DOHH2 (cell line): Measurements from ENCODE around the gene UGT1A8.

ENCODE experiments used
- H3F3A ChIP-seq: fragments of 200-600 bp; sonication (generic), shearing (Covaris generic); 2 replicates; pipeline ENCODE4 v1.6.0; 2016; ENCODE audit warnings: antibody characterized with exemption, mild to moderate bottlenecking; ENCODE audit not compliant: control insufficient read depth, insufficient read depth
- H3K27ac ChIP-seq: fragments of 200-600 bp; sonication (generic); 2 replicates; pipeline ENCODE4 v1.5.1; 2014; ENCODE audit warnings: low read depth, mild to moderate bottlenecking, low read length, moderate library complexity
- H3K27me3 ChIP-seq: fragments of 200-600 bp; sonication (generic); 2 replicates; pipeline ENCODE4 v1.6.1; 2014; ENCODE audit warnings: mild to moderate bottlenecking, low read length, mixed read lengths; ENCODE audit not compliant: control insufficient read depth
- H3K36me3 ChIP-seq: fragments of 200-600 bp; sonication (generic); 2 replicates; pipeline ENCODE4 v1.6.1; 2014; ENCODE audit warnings: mild to moderate bottlenecking, low read length, moderate library complexity, mixed read lengths; ENCODE audit not compliant: control insufficient read depth
- H3K4me1 ChIP-seq: fragments of 200-600 bp; sonication (generic); 2 replicates; pipeline ENCODE4 v1.6.1; 2014; ENCODE audit warnings: mild to moderate bottlenecking, low read length, mixed read lengths; ENCODE audit not compliant: control insufficient read depth
- H3K4me2 ChIP-seq: fragments of 200-600 bp; sonication (generic); 2 replicates; pipeline ENCODE4 v1.6.0; 2014; ENCODE audit warnings: mild to moderate bottlenecking, low read length, moderate library complexity
- H3K4me3 ChIP-seq: fragments of 200-600 bp; sonication (generic); 2 replicates; pipeline ENCODE4 v1.5.1; 2014; ENCODE audit warnings: mild to moderate bottlenecking, low read length, mixed read lengths
- H3K79me2 ChIP-seq: fragments of 200-600 bp; sonication (generic); 2 replicates; pipeline ENCODE4 v1.6.1; 2014; ENCODE audit warnings: mild to moderate bottlenecking, low read length, mixed read lengths; ENCODE audit not compliant: control insufficient read depth
- H3K9me2 ChIP-seq: fragments of 200-600 bp; sonication (generic); replicated peaks from 2 replicates; pipeline ENCODE4 v1.6.1; 2014; ENCODE audit warnings: mild to moderate bottlenecking, low read length, mixed read lengths; ENCODE audit not compliant: control insufficient read depth
- H3K9me3 ChIP-seq: fragments of 200-600 bp; sonication (generic); 2 replicates; pipeline ENCODE4 v1.6.1; 2014; ENCODE audit warnings: antibody characterized with exemption, low read length, mixed read lengths; ENCODE audit not compliant: control insufficient read depth, insufficient read depth
- H4K20me1 ChIP-seq: fragments of 200-600 bp; sonication (generic); 2 replicates; pipeline ENCODE4 v1.6.0; 2014; ENCODE audit warnings: low read depth, mild to moderate bottlenecking, antibody characterized with exemption, low read length, moderate library complexity; ENCODE audit not compliant: control insufficient read depth, insufficient read depth
- EZH2phosphoT487 ChIP-seq: fragments of 200-600 bp; sonication (generic); IDR thresholded peaks from 2 replicates; pipeline ENCODE4 v1.6.1; 2017; ENCODE audit warnings: borderline replicate concordance, mild to moderate bottlenecking, antibody characterized with exemption, low read length, moderate library complexity, mixed read lengths
- TF ChIP-seq, protein P1 (sequence below): fragments of 200-600 bp; sonication (generic); IDR thresholded peaks from one replicate; pipeline ENCODE4 v1.5.1; 2014; ENCODE audit warnings: antibody characterized with exemption, mild to moderate bottlenecking, low read depth, low read length; ENCODE audit not compliant: poor library complexity, severe bottlenecking

Gene UGT1A8

DNA sequence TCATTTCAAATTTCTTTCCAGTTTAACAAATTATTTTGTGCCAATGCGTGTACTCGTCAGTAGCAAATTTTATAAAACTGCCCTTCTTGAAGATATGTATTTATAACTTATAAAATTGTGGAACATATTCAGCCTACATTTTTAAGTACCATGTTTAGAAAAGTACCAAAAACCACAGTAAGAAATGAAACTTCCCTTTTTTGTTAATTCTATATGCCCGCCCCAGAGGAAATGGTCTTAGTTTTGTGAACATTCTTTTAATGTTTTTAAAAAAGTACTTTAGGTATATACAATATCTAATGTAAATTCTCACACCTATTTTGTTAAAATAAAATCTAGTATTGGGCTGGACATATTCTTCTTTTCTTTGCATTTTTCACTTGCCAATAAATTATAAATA lies 55.5 kb downstream of the UGT1A8 start:
- TF ChIP-seq, protein P1, sequence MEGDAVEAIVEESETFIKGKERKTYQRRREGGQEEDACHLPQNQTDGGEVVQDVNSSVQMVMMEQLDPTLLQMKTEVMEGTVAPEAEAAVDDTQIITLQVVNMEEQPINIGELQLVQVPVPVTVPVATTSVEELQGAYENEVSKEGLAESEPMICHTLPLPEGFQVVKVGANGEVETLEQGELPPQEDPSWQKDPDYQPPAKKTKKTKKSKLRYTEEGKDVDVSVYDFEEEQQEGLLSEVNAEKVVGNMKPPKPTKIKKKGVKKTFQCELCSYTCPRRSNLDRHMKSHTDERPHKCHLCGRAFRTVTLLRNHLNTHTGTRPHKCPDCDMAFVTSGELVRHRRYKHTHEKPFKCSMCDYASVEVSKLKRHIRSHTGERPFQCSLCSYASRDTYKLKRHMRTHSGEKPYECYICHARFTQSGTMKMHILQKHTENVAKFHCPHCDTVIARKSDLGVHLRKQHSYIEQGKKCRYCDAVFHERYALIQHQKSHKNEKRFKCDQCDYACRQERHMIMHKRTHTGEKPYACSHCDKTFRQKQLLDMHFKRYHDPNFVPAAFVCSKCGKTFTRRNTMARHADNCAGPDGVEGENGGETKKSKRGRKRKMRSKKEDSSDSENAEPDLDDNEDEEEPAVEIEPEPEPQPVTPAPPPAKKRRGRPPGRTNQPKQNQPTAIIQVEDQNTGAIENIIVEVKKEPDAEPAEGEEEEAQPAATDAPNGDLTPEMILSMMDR = no peak
- no peak for TF ChIP-seq EZH2phosphoT487
- Histone ChIP-seq H3K27me3 (no peaks in the 10 kb centered on the region), H3K9me2 (no peaks in the 10 kb centered on the region)

DNA sequence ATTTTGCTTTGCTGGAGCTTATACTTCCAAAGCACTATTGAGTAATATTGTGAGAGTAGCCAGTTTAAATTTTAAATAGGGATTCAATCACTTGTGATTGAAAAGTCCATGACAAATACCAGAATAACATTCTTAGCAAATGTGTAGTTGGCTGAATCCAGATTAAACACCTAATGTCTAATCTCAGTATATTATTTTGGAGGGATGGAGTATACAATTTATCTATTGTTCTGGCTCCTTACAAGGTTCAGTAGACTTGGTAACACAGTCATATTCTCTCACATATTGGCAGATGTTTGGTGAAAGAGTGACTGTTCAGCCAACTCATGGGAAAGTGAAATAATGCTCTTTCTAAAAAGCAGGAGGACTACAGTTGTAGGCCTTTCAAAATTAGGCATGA lies 56.5 kb downstream of the UGT1A8 start:
- no peaks in the 10 kb centered on the region for H3K79me2 ChIP-seq
- no peak overlapping the region for H3K27ac ChIP-seq
- no peak for TF ChIP-seq EZH2phosphoT487
- TF ChIP-seq, protein P1 = no peak
- no peaks in the 10 kb centered on the region; the same call in 1 of the 2 replicates for H3K27me3 ChIP-seq
- no peaks in the 10 kb centered on the region for H4K20me1 ChIP-seq
- no peaks in the 10 kb centered on the region for H3K9me2 ChIP-seq
- no peaks in the 10 kb centered on the region for H3K36me3 ChIP-seq
- H3K9me3 ChIP-seq = no peaks in the 10 kb centered on the region
- no peak overlapping the region for H3K4me3 ChIP-seq
- H3F3A ChIP-seq = no peaks in the 10 kb centered on the region
- no peak overlapping the region for H3K4me2 ChIP-seq
- no peaks in the 10 kb centered on the region for H3K4me1 ChIP-seq

More for the DNA sequence above, 55.5 kb downstream of the UGT1A8 start:
- Histone ChIP-seq H3K9me3 (no peaks in the 10 kb centered on the region), H3F3A (no peaks in the 10 kb centered on the region), H3K27ac (no peak overlapping the region), H3K4me1 (no peaks in the 10 kb centered on the region), H3K79me2 (no peaks in the 10 kb centered on the region), H3K4me3 (no peak overlapping the region), H4K20me1 (no peaks in the 10 kb centered on the region), H3K4me2 (no peak overlapping the region), H3K36me3 (no peaks in the 10 kb centered on the region)

DNA sequence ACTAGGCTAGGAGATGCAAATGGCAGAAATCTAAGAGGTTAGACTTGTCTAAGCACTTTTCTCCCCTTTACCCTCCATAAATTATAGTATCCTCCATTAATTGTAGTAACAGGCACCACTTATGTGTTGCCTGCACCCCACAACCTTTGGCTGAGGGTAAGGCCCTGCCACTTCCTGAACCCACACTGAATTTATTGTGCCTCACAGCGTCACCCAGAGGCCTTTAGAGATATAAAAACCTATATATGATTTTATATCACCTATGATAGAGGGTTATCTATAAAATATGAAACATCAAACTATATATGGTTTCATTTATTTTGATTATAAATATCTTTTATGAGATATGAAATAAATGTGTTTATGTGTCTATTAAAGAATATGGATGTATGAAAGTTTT lies 56.9 kb downstream of the UGT1A8 start:
- Histone ChIP-seq H3K27me3 (no peaks in the 10 kb centered on the region; the same call in 1 of the 2 replicates), H3K4me3 (no peak overlapping the region), H3K36me3 (no peaks in the 10 kb centered on the region), H3K9me3 (no peaks in the 10 kb centered on the region), H3K4me1 (no peaks in the 10 kb centered on the region), H3F3A (no peaks in the 10 kb centered on the region), H4K20me1 (no peaks in the 10 kb centered on the region), H3K9me2 (no peaks in the 10 kb centered on the region), H3K27ac (no peak overlapping the region), H3K4me2 (no peak overlapping the region), H3K79me2 (no peaks in the 10 kb centered on the region)
- TF ChIP-seq, protein P1 = no peak
- TF ChIP-seq EZH2phosphoT487 = no peak
